Stimulated activated CD4-positive, alpha-beta T cell treated with anti-CD3 and anti-CD28 coated beads, Interleukin-1b, Interleukin-23, amount 100 ng/mL, for 4 hours (primary cell): ENCODE data around the gene AIF1.

Experiments
- DNase-seq, 2 donors: peaks; one replicate each; pipeline ENCODE4 v3.0.0-alpha.2; 2020; ENCODE audit warnings: low read depth in 2 of 2

AIF1 gene

DNA sequence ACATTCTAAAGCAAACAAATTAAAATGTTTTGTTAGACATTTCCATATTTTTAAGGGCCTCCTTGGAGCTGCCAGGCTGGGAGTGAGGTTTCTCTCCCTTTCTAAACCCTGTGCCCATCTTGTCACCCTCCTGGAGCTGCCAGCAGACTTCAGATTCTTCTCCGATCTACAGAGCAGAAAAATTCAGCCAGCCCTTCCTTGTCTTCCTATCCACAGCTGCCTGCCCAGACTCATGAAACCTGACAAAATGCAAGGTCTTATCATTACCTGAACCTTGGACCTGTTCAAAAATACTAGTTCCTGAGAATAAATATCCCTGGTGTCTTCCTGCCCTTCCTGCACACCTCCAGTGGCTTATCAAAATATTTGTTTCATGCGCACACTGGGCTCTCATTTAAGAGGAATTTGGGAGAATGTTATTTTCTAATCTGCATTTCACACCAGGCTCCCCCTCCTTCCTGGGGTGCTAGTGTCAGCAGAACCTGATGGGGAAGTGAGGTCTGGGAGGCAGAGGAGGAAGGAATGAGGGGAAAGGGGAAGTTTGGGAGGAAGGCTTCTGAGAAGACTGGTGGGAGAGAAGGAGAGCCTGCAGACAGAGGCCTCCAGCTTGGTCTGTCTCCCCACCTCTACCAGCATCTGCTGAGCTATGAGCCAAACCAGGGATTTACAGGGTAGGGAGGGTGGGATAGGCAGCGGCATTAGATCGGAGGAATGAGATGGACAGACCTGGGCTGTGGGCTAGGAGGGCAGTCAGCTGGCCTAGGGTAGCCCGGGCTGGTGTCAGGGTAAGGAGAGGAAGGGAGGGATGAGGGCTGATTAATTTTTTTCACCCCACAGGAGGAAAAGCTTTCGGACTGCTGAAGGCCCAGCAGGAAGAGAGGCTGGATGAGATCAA, at the start of gene AIF1:
Gene AIF1 (plus strand): TSS at position 551 of the 895 bp plus-strand sequence. CDS start 96 bp downstream, at position 647.
- no peak for DNase-seq

GRCh38 chr6:31567531-31568370, 47.3 kb upstream of the AIF1 start:
- no peak for DNase-seq

- no peak for DNase-seq
These were observed 46.5 kb upstream of the AIF1 start for GRCh38 chr6:31568537-31568961.

- no peak for DNase-seq
These were observed 45.0 kb upstream of the AIF1 start for GRCh38 chr6:31569861-31570536.

- DNase-seq = peak; percentile 68 to 75
These were observed 42.8 kb upstream of the AIF1 start, which contains the start of gene LTA for GRCh38 chr6:31572041-31572911. Gene LTA (plus strand): TSS chr6:31572289. CDS start chr6:31572743, 454 bp downstream.

GRCh38 chr6:31573239-31574105, 41.6 kb upstream of the AIF1 start:
- no peak for DNase-seq

GRCh38 chr6:31574106-31575061, 40.6 kb upstream of the AIF1 start:
- peak in 1 of 2 donors; percentile 61 for DNase-seq

GRCh38 chr6:31575335-31575901, 39.6 kb upstream of the AIF1 start, which contains the start of gene TNF:
Gene TNF (plus strand): TSS chr6:31575565. CDS start chr6:31575742, 177 bp downstream.
- DNase-seq = peak; percentile 75 to 89

DNA sequence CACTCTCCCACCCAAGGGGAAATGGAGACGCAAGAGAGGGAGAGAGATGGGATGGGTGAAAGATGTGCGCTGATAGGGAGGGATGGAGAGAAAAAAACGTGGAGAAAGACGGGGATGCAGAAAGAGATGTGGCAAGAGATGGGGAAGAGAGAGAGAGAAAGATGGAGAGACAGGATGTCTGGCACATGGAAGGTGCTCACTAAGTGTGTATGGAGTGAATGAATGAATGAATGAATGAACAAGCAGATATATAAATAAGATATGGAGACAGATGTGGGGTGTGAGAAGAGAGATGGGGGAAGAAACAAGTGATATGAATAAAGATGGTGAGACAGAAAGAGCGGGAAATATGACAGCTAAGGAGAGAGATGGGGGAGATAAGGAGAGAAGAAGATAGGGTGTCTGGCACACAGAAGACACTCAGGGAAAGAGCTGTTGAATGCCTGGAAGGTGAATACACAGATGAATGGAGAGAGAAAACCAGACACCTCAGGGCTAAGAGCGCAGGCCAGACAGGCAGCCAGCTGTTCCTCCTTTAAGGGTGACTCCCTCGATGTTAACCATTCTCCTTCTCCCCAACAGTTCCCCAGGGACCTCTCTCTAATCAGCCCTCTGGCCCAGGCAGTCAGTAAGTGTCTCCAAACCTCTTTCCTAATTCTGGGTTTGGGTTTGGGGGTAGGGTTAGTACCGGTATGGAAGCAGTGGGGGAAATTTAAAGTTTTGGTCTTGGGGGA, 38.9 kb upstream of the AIF1 start:
- DNase-seq = no peak

GRCh38 chr6:31576897-31577578, 38.0 kb upstream of the AIF1 start:
- DNase-seq = peak in 1 of 2 donors; percentile 50

DNA sequence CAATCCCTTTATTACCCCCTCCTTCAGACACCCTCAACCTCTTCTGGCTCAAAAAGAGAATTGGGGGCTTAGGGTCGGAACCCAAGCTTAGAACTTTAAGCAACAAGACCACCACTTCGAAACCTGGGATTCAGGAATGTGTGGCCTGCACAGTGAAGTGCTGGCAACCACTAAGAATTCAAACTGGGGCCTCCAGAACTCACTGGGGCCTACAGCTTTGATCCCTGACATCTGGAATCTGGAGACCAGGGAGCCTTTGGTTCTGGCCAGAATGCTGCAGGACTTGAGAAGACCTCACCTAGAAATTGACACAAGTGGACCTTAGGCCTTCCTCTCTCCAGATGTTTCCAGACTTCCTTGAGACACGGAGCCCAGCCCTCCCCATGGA, 37.5 kb upstream of the AIF1 start:
- DNase-seq = no peak

DNA sequence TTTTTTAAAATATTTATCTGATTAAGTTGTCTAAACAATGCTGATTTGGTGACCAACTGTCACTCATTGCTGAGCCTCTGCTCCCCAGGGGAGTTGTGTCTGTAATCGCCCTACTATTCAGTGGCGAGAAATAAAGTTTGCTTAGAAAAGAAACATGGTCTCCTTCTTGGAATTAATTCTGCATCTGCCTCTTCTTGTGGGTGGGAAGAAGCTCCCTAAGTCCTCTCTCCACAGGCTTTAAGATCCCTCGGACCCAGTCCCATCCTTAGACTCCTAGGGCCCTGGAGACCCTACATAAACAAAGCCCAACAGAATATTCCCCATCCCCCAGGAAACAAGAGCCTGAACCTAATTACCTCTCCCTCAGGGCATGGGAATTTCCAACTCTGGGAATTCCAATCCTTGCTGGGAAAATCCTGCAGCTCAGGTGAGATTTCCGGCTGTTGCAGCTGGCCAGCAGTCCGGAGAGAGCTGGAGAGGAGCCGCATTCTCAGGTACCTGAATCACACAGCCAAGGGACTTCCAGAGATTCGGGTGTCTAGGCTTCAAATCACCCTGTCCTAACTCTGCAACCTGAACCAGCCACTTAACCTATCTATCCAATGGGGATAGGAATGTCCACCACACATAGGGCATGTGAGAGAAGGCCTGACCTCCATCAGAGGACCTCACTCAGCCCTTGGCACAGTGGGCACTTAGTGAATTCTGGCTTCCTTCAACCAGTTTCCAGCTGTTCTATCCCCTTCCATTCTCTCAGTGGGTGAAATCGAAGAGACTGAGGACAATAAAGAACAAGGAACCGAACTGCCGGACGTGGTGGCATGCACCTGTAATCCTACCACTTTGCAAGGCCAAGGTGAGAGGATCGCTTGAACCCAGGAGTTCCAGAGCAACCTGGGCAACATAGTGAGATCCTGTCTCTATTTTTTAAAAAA, 36.6 kb upstream of the AIF1 start:
- DNase-seq = peak in 1 of 2 donors; percentile 47

GRCh38 chr6:31579119-31579505, 35.9 kb upstream of the AIF1 start:
- DNase-seq = no peak

- no peak for DNase-seq
These were observed 35.2 kb upstream of the AIF1 start for GRCh38 chr6:31579546-31580437.

DNA sequence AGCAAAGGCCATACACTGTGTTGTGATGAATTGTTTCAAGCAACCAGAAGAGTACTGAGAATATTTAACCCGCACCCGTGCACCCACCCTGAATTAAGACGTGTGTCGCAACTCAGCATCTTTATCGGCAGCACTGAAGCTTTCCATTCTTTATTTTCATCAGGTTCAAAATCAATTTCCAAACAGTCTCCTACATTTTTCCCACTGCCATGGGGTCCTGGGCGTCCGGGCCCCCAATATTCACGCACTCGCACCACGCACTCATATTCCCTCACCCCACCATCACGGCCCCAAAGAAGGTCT, 34.6 kb upstream of the AIF1 start:
- DNase-seq = no peak
